Prostate gland (tissue), 2 donors: ENCODE measurements around the gene CARD9. TPM values are rescaled to one million over a fixed set of nuclear protein-coding genes. Genes with fewer than 3 reads are reported as not detected.

Experiments
- DNase-seq: peaks from one replicate; pipeline ENCODE4 v3.0.0-alpha.2; 2019; ENCODE audit warnings: low spot score
- H3K27ac ChIP-seq, 2 donors: fragments of 200-600 bp; sonication (generic); 2 replicates each; pipeline ENCODE4 v1.5.1; 2017 to 2019
- H3K27me3 ChIP-seq: fragments of 200-600 bp; sonication (generic); replicated peaks from 2 replicates; pipeline ENCODE4 v1.5.1; 2019; ENCODE audit not compliant: insufficient read depth
- H3K36me3 ChIP-seq, 2 donors: fragments of 200-600 bp; sonication (generic); 1 replicate in 1 of 2; 2 replicates in 1 of 2; pipeline versions ENCODE4 v1.5.1 to v1.8.1; 2017 to 2019
- H3K4me1 ChIP-seq: fragments of 200-600 bp; sonication (generic); replicated peaks from 2 replicates; pipeline ENCODE4 v1.5.1; 2019
- H3K4me3 ChIP-seq, 2 donors: fragments of 200-600 bp; sonication (generic); 2 replicates each; pipeline ENCODE4 v1.5.1; 2017 to 2019
- H3K9me3 ChIP-seq: fragments of 200-600 bp; sonication (generic); 2 replicates; pipeline ENCODE4 v1.5.1; 2017
- POLR2A ChIP-seq: fragments of 450-650 bp; IDR thresholded peaks from one replicate; pipeline ENCODE4 v1.6.1; 2016; ENCODE audit warnings: antibody characterized with exemption, mild to moderate bottlenecking
- POLR2AphosphoS5 ChIP-seq: sonication (generic); formaldehyde crosslinking; IDR thresholded peaks from one replicate; pipeline ENCODE4 v1.6.1; 2017; ENCODE audit warnings: antibody characterized with exemption
- WGBS: methylation state at CpG from one replicate; pipeline ENCODE4 v1.1.5; 2018; 5-methylcytosine and 5-hydroxymethylcytosine counted together
- intact Hi-C: fragments of 100-400 bp; cut with DNase I; formaldehyde crosslinking; loops from one replicate; pipeline ENCODE4 v1.14.2; 2022
- total RNA-seq, 2 donors: library from RNA; depleted of rRNA; stranded (reverse); fragments of >200 nt; gene quantifications; one replicate each; pipeline ENCODE4 v1.1.0, GENCODE V29; 2016
- TF ChIP-seq, protein P1 (sequence below), 4 experiments: fragments of 200-600 bp in 2 of 4; fragments of 450-650 bp in 2 of 4; sonication (generic) in 2 of 4; IDR thresholded peaks; 1 replicate in 3 of 4; 2 replicates in 1 of 4; pipeline ENCODE4 v1.5.1; 2016 to 2019; ENCODE audit warnings: antibody characterized with exemption in 4 of 4, mild to moderate bottlenecking in 2 of 4, moderate library complexity in 2 of 4

CARD9 gene
- total RNA-seq, 2 donors from 2014 or later, result 1.5 to 3.4 TPM

DNA sequence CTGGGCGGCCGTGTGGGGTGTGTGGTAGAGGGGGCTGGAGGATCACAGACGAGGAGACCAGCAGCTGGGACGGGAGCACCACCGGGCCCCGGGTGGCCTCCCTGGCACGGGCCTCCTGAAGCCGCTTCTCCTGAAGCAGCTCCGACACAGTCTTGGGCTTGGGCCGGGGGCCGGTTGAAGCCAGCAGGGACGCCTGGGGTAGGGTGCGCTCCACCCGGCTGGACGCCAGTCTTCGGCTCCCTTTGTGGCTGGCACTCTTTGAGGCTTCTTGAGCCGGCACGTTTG lies 5.5 kb upstream of the CARD9 start:
- intact Hi-C loops, result no loop called here
- Histone ChIP-seq H3K4me3 (no peak overlapping the region), H3K36me3 (no peaks in the 10 kb centered on the region), H3K9me3 (no peaks in the 10 kb centered on the region), H3K27me3 (no peaks in the 10 kb centered on the region), H3K4me1 (no peaks in the 10 kb centered on the region), H3K27ac (no peak overlapping the region)
- 88% methylated on average over 10 of the region's 18 CpGs for WGBS
- TF ChIP-seq POLR2AphosphoS5, result no peak
- DNase-seq, result no peak

DNA sequence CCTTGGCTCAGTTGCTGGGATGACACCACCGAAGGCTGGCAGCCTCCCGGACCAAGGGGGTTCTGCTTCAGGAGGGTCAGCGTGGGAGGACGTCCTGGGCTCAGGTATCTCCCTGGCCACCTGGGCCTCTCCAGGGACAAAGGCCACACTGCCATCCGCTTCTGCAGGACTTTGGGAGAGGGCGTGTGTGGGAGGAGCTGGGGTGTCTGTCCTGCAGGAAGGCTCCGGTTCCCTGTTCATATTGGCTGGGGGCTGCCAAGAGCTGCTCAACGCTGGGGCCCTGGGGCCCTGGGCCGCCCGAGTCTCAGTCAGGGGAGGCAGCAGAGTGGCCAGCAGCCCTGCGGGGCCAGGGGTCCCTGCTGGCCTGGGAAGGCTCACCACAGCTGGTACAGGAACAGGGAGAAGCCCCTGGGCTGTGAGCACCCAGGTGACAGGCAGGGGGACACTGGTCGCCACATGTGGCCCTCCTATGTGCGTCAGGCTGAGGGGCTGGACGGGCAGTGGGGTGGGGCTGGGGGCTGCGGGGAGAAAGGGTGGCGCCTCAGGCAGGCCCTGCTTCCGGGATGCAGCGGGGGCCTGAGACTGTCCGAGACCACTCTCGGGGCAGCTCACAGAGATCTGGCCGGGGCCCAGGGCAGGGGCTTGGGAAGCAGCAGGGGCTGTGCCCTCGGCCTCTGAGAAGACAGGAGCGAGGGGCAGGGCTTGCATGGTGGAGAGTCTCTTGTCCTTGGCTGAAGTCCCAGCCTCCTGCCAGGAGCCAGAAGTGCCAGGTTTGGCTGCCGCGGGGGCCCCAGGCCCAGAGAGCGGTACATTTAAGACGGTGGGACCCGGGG lies 4.9 kb upstream of the CARD9 start:
- TF ChIP-seq POLR2AphosphoS5 (no peak), POLR2A (no peak)
- TF ChIP-seq, protein P1, sequence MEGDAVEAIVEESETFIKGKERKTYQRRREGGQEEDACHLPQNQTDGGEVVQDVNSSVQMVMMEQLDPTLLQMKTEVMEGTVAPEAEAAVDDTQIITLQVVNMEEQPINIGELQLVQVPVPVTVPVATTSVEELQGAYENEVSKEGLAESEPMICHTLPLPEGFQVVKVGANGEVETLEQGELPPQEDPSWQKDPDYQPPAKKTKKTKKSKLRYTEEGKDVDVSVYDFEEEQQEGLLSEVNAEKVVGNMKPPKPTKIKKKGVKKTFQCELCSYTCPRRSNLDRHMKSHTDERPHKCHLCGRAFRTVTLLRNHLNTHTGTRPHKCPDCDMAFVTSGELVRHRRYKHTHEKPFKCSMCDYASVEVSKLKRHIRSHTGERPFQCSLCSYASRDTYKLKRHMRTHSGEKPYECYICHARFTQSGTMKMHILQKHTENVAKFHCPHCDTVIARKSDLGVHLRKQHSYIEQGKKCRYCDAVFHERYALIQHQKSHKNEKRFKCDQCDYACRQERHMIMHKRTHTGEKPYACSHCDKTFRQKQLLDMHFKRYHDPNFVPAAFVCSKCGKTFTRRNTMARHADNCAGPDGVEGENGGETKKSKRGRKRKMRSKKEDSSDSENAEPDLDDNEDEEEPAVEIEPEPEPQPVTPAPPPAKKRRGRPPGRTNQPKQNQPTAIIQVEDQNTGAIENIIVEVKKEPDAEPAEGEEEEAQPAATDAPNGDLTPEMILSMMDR (IDR thresholded peaks at IDR 0.05), result no peak
- intact Hi-C loops, result no loop called here
- no peaks in the 10 kb centered on the region for H3K27me3 ChIP-seq
- H3K4me1 ChIP-seq, result no peaks in the 10 kb centered on the region
- no peaks in the 10 kb centered on the region for H3K9me3 ChIP-seq
- no peaks in the 10 kb centered on the region for H3K36me3 ChIP-seq
- 82% methylated on average over 22 of the region's 28 CpGs for WGBS
- DNase-seq, result no peak
- H3K27ac ChIP-seq, result no peak overlapping the region
- H3K4me3 ChIP-seq, result no peak overlapping the region

DNA sequence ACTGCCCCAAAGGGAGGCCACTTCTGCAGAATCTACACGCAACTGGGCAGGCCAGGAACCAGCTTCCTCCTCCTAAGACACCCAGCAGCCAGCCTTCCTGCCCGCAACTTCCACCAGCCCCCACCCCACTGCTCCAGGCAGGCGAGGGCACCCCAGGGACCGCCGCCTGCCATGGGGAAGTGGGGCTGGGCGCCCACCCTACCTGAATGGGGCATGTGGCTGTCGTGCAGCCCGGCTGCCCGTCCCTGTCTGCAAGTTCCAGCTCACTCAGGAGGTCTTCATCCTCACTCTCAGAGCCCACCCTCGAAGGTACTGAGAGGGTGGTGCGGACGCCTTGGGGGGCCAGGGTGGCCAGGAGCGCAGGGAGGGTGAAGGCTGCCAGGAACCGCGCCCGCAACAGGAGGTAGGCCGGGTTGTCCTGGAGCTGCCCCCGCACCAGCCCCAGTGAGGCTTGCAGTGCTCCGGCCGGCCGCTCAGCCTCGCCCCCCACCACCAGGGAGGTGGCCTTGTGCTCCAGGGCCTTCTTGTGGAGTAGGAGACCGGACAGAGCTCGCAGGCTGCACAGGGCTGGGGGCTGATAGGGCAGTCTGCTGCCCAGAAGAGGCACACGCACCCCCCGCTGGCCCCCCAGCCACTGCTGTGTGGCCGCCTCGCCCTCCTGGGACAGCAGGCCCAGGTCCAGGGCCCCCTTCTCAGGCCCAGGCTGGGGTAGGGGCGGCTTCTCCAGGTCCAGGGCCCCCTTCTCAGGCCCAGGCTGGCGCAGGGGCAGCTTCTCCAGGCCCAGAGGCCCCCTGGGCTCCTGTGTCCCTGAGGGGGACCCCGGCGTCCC lies 4.1 kb upstream of the CARD9 start:
- H3K4me1 ChIP-seq, result no peaks in the 10 kb centered on the region
- H3K9me3 ChIP-seq, result no peaks in the 10 kb centered on the region
- no peak for DNase-seq
- TF ChIP-seq POLR2AphosphoS5 (no peak), POLR2A (no peak)
- TF ChIP-seq, protein P1 (IDR thresholded peaks at IDR 0.05), result no peak
- intact Hi-C loops, result no loop called here
- WGBS, result 78% methylated on average over 30 of the region's 32 CpGs
- no peak overlapping the region for H3K4me3 ChIP-seq
- no peaks in the 10 kb centered on the region for H3K27me3 ChIP-seq
- H3K36me3 ChIP-seq, result no peaks in the 10 kb centered on the region
- no peak overlapping the region for H3K27ac ChIP-seq

DNA sequence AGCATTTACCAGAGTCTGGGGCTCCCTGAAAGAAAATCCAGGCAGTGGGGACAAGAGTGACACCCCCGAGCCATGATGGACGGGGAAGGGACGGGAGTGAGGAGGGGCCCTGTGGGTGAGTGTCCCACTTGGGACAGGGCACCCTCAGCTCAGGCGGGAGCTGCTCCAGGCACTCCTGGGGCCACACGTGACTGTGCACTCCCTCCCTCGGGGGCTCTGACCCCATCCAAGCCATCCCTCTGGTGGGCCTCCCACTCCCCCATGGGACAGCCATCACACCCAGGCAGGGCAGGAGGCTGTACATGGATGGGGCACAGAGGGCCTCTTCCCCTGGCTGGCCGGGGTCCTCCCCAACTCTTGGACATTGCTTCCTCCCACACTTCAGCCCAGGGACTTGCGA lies 3.0 kb upstream of the CARD9 start:
- intact Hi-C loops, result no loop called here
- Histone ChIP-seq H3K36me3 (no peaks in the 10 kb centered on the region), H3K9me3 (no peaks in the 10 kb centered on the region), H3K27me3 (no peaks in the 10 kb centered on the region), H3K27ac (no peak overlapping the region), H3K4me3 (no peak overlapping the region), H3K4me1 (no peaks in the 10 kb centered on the region)
- 80% methylated on average over 7 of the region's 8 CpGs for WGBS
- DNase-seq, result no peak
- TF ChIP-seq POLR2A, result no peak
- TF ChIP-seq, protein P1 (IDR thresholded peaks at IDR 0.05), result no peak
- no peak for TF ChIP-seq POLR2AphosphoS5

DNA sequence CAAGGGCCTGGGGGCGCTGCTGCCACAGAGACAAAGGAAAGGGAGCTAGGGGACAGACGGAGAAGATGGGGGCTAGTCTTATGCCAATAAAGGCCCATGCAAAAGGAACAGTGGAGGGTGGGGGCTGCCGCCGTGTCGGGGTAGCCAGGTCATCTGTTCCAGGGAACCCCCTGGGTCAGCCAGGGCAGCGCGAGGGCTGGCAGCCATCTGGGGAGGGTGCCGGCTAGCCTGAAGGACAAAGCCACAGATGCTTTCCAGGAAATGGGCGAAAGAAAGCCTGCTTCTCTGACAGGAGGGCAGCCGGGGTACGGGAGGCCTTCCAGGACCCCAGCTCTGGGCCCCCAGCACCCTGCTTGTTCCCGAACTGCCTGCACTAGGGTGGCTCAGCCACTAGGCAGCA lies 1.6 kb upstream of the CARD9 start:
- intact Hi-C loops, result no loop called here
- H3K36me3 ChIP-seq, result no peaks in the 10 kb centered on the region
- no peaks in the 10 kb centered on the region for H3K9me3 ChIP-seq
- 95% methylated on average over 12 of the region's 12 CpGs for WGBS
- no peak overlapping the region for H3K4me3 ChIP-seq
- no peak for DNase-seq
- no peaks in the 10 kb centered on the region for H3K27me3 ChIP-seq
- TF ChIP-seq POLR2A (no peak), POLR2AphosphoS5 (no peak)
- TF ChIP-seq, protein P1 (IDR thresholded peaks at IDR 0.05), result no peak
- no peak overlapping the region for H3K27ac ChIP-seq
- H3K4me1 ChIP-seq, result no peaks in the 10 kb centered on the region
